Stimulated activated CD8-positive, alpha-beta memory T cell treated with anti-CD3 and anti-CD28 coated beads, Interleukin-12 subunit alpha, Interleukin-12 subunit beta, amount 100 ng/mL, for 4 hours (primary cell): ENCODE measurements around the gene ENOX1.

Experiments
- DNase-seq: peaks from one replicate; pipeline ENCODE4 v3.0.0-alpha.2; 2020; ENCODE audit warnings: low read depth

ENOX1 gene

GRCh38 chr13:43669964-43670363 lies 116.8 kb downstream of the ENOX1 start:
- DNase-seq = no peak

- DNase-seq = no peak
Measured at GRCh38 chr13:43669101-43669500, 117.7 kb downstream of the ENOX1 start.

- no peak for DNase-seq
Measured at GRCh38 chr13:43666403-43666802, 120.4 kb downstream of the ENOX1 start.

GRCh38 chr13:43665388-43665787 lies 121.4 kb downstream of the ENOX1 start:
- no peak for DNase-seq

GRCh38 chr13:43664700-43665191 lies 122.0 kb downstream of the ENOX1 start:
- DNase-seq = no peak

- no peak for DNase-seq
Measured at GRCh38 chr13:43663474-43664090, 123.2 kb downstream of the ENOX1 start.

- no peak for DNase-seq
Measured at GRCh38 chr13:43662976-43663375, 123.8 kb downstream of the ENOX1 start.

GRCh38 chr13:43661161-43661830 lies 125.5 kb downstream of the ENOX1 start:
- DNase-seq = no peak

- no peak for DNase-seq
Measured at GRCh38 chr13:43657485-43657884, 129.3 kb downstream of the ENOX1 start.

- DNase-seq = no peak
Measured at GRCh38 chr13:43653980-43654379, 132.8 kb downstream of the ENOX1 start.

GRCh38 chr13:43653395-43653794 lies 133.4 kb downstream of the ENOX1 start:
- no peak for DNase-seq

- DNase-seq = no peak
Measured at GRCh38 chr13:43652760-43653159, 134.0 kb downstream of the ENOX1 start.

- no peak for DNase-seq
Measured at GRCh38 chr13:43650882-43651281, 135.9 kb downstream of the ENOX1 start.

GRCh38 chr13:43648733-43649132 lies 138.0 kb downstream of the ENOX1 start:
- no peak for DNase-seq

GRCh38 chr13:43647471-43647870 lies 139.3 kb downstream of the ENOX1 start:
- no peak for DNase-seq

- DNase-seq = no peak
Measured at GRCh38 chr13:43640476-43640875, 146.3 kb downstream of the ENOX1 start.

GRCh38 chr13:43631106-43631505 lies 155.7 kb downstream of the ENOX1 start:
- no peak for DNase-seq

GRCh38 chr13:43629691-43630480 lies 156.9 kb downstream of the ENOX1 start:
- no peak for DNase-seq

GRCh38 chr13:43626994-43627393 lies 159.8 kb downstream of the ENOX1 start:
- DNase-seq = no peak

GRCh38 chr13:43614063-43614462 lies 172.7 kb downstream of the ENOX1 start:
- DNase-seq = no peak

GRCh38 chr13:43611281-43612273 lies 175.2 kb downstream of the ENOX1 start:
- DNase-seq = no peak
